K562 (cell line): ENCODE results near the gene GPRIN3. TPM values are rescaled to one million over a fixed set of nuclear protein-coding genes. Genes with fewer than 3 reads are reported as not detected.

Experiments
- ATAC-seq: fragments of 200-7000 bp; cut with Tn5 transposase; 3 replicates; pipeline ENCODE4 v1.9.1; 2020; ENCODE audit warnings: moderate library complexity
- BruUV-seq: library from RNA; stranded (reverse); fragments of 400-500 nt; replicated peaks from 2 replicates; lab custom pipeline; 2021; lab: Mats Ljungman, UMichigan
- CTCF ChIA-PET: fragments of 300-600 bp; formaldehyde crosslinking; extraction: SDS; loops from one replicate; lab custom pipeline; 2021; ENCODE audit warnings: low intra/inter-chr PET ratio; lab: Yijun Ruan, JAX
- POLR2A ChIA-PET: fragments of 300-600, 350-650 bp; sonication (Branson Sonifier 250); formaldehyde crosslinking; extraction: SDS; loops from one replicate; lab custom pipeline; 2021; ENCODE audit warnings: antibody characterized with exemption, inconsistent platforms; lab: Yijun Ruan, JAX
- DNase-seq, 4 experiments: peaks; one replicate each; pipeline versions ENCODE4 v3.0.0 to v3.0.0-alpha.2; 2011 to 2018; ENCODE audit warnings: low spot score in 3 of 4, mixed read lengths in 3 of 4; ENCODE audit errors: extremely low read depth in 1 of 4
- FAIRE-seq: peaks from 2 replicates; lab custom pipeline; 2011; peaks lifted over from hg19 to GRCh38; lab: Jason Lieb, UNC
- H2AFZ ChIP-seq: 2 replicates; pipeline ENCODE4 v1.6.0; 2011; ENCODE audit warnings: low read depth, low read length, control low read depth, inconsistent platforms
- H3K27ac ChIP-seq: fragments of 200-600 bp; 3 replicates; pipeline ENCODE4 v1.8.0; 2011; ENCODE audit warnings: low read depth, mild to moderate bottlenecking, control low read depth, inconsistent platforms, low read length, moderate library complexity, mixed read lengths; ENCODE audit errors: extremely low read depth
- H3K27me3 ChIP-seq, 2 experiments: fragments of 300-600 bp in 1 of 2; 2 replicates in 1 of 2; 3 replicates in 1 of 2; pipeline versions ENCODE4 v1.6.0 to v1.8.0; 2011; ENCODE audit warnings: inconsistent platforms in 2 of 2, low read length in 2 of 2, mild to moderate bottlenecking in 1 of 2, mixed read lengths in 1 of 2, moderate library complexity in 1 of 2; ENCODE audit not compliant: control insufficient read depth in 2 of 2, insufficient read depth in 2 of 2
- H3K36me3 ChIP-seq: fragments of 300-600 bp; 3 replicates; pipeline ENCODE4 v1.8.0; 2011; ENCODE audit warnings: mild to moderate bottlenecking, low read length, inconsistent platforms; ENCODE audit not compliant: control insufficient read depth, insufficient read depth
- H3K4me1 ChIP-seq, 2 experiments: fragments of 200-600 bp in 1 of 2; replicated peaks in 1 of 2; 2 replicates in 1 of 2; 3 replicates in 1 of 2; pipeline versions ENCODE4 v1.5.1 to v1.8.0; 2011; ENCODE audit warnings: inconsistent platforms in 2 of 2, low read length in 2 of 2, mild to moderate bottlenecking in 1 of 2, mixed read lengths in 1 of 2, moderate library complexity in 1 of 2; ENCODE audit not compliant: control insufficient read depth in 2 of 2, insufficient read depth in 2 of 2
- H3K4me2 ChIP-seq: 2 replicates; pipeline ENCODE4 v1.6.1; 2011; ENCODE audit warnings: low read length, control low read depth, inconsistent platforms, mixed read lengths; ENCODE audit not compliant: insufficient read depth
- H3K4me3 ChIP-seq: fragments of 200-600 bp; sonication (generic), shearing (Covaris generic); 2 replicates; pipeline ENCODE4 v1.5.1; 2016; ENCODE audit warnings: control low read depth, inconsistent platforms
- H3K79me2 ChIP-seq: fragments of 200-600 bp; 3 replicates; pipeline ENCODE4 v1.8.0; 2011; ENCODE audit warnings: low read length, inconsistent platforms; ENCODE audit not compliant: control insufficient read depth, insufficient read depth
- H3K9ac ChIP-seq, 2 experiments: 2 replicates each; pipeline versions ENCODE4 v1.6.0 to v1.6.1; 2011; ENCODE audit warnings: low read depth in 2 of 2, low read length in 2 of 2, control low read depth in 1 of 2, inconsistent platforms in 1 of 2, mild to moderate bottlenecking in 1 of 2, mixed read lengths in 1 of 2; ENCODE audit not compliant: insufficient read depth in 1 of 2
- H3K9me1 ChIP-seq: one replicate; pipeline ENCODE4 v1.6.0; 2011; ENCODE audit warnings: inconsistent platforms, mild to moderate bottlenecking, low read length, moderate library complexity; ENCODE audit not compliant: control insufficient read depth, insufficient read depth
- H3K9me3 ChIP-seq: replicated peaks from 2 replicates; pipeline ENCODE4 v1.5.1; 2011; ENCODE audit warnings: low read depth, low read length, inconsistent platforms; ENCODE audit not compliant: control insufficient read depth, insufficient read depth
- H4K20me1 ChIP-seq: replicated peaks from 2 replicates; pipeline ENCODE4 v1.6.1; 2011; ENCODE audit warnings: low read length, inconsistent platforms, mixed read lengths; ENCODE audit not compliant: control insufficient read depth, insufficient read depth
- ATF3 ChIP-seq, 2 experiments: fragments of 450-650 bp in 1 of 2; sonication (generic) in 1 of 2; formaldehyde crosslinking in 1 of 2; IDR thresholded peaks in 1 of 2; conservative IDR thresholded peaks in 1 of 2; 2 replicates each; pipeline versions ENCODE4 v1.6.1 to v1.8.1; 2016 to 2023; ENCODE audit warnings: mild to moderate bottlenecking in 2 of 2, moderate library complexity in 2 of 2, inconsistent platforms in 1 of 2, missing genetic modification reagents in 1 of 2
- ATF4 ChIP-seq: fragments of 450-650 bp; formaldehyde crosslinking; IDR thresholded peaks from 2 replicates; pipeline ENCODE4 v1.4.0; 2022; ENCODE audit warnings: mild to moderate bottlenecking, moderate library complexity
- C11orf30 ChIP-seq: fragments of 450-650 bp; IDR thresholded peaks from 2 replicates; pipeline ENCODE4 v1.6.1; 2016; ENCODE audit warnings: low read depth, mild to moderate bottlenecking
- HNRNPK ChIP-seq: fragments of 200-400 bp; formaldehyde crosslinking; IDR thresholded peaks from one replicate; pipeline ENCODE4 v1.6.1; 2018; ENCODE audit warnings: mild to moderate bottlenecking, low read depth, low read length; ENCODE audit not compliant: poor library complexity, severe bottlenecking
- MAFG ChIP-seq: fragments of 450-650 bp; conservative IDR thresholded peaks from 2 replicates; pipeline ENCODE4 v1.6.1; 2016; ENCODE audit warnings: missing genetic modification characterization, missing compliant biosample characterization
- MED1 ChIP-seq: sonication (generic); formaldehyde crosslinking; IDR thresholded peaks from 2 replicates; pipeline ENCODE4 v1.8.1; 2023; ENCODE audit warnings: missing genetic modification reagents, borderline replicate concordance
- PHF20 ChIP-seq: fragments of 450-650 bp; IDR thresholded peaks from 2 replicates; pipeline ENCODE4 v1.6.1; 2018; ENCODE audit not compliant: partially characterized antibody
- RHOXF2B ChIP-seq: fragments of 250-450 bp; sonication (Bioruptor Pico); conservative IDR thresholded peaks from 2 replicates; pipeline ENCODE4 v1.5.1; 2021
- SMAD4 ChIP-seq: fragments of 250-450 bp; sonication (Bioruptor Pico); conservative IDR thresholded peaks from 2 replicates; pipeline ENCODE4 v1.8.0; 2021; ENCODE audit warnings: inconsistent platforms, mild to moderate bottlenecking, moderate library complexity
- TAL1 ChIP-seq: fragments of 450-650 bp; IDR thresholded peaks from 2 replicates; pipeline ENCODE4 v1.6.1; 2016; ENCODE audit warnings: mild to moderate bottlenecking
- ZNF184 ChIP-seq: sonication (generic); formaldehyde crosslinking; IDR thresholded peaks from 2 replicates; pipeline ENCODE4 v1.5.0; 2020; ENCODE audit warnings: missing genetic modification reagents
- ZNF589 ChIP-seq: fragments of 200-800 bp; sonication (Bioruptor generic); IDR thresholded peaks from 2 replicates; pipeline ENCODE4 v1.6.1; 2016; ENCODE audit warnings: low read depth, missing genetic modification characterization, missing compliant biosample characterization
- WGBS: fragments of 100-300 bp; shearing (Covaris generic); methylation state at CpG from one replicate; pipeline ENCODE4 v1.1.6; 2016; ENCODE audit warnings: low coverage, mixed read lengths; ENCODE audit not compliant: insufficient coverage; ENCODE audit errors: missing lambda C conversion rate; 5-methylcytosine and 5-hydroxymethylcytosine counted together
- in situ Hi-C: fragments of 300-500 bp; cut with MboI; formaldehyde crosslinking; loops from 4 replicates; pipeline ENCODE4 v1.15.0; 2018; ENCODE audit warnings: inconsistent platforms, mixed read lengths
- intact Hi-C: fragments of 100-400 bp; cut with micrococcal nuclease; formaldehyde crosslinking; loops from 2 replicates; pipeline ENCODE4 v1.14.2; 2022
- polyA plus RNA-seq, 8 experiments: library from polyadenylated mRNA; depleted of rRNA in 4 of 8; stranded (reverse) in 5 of 8; unstranded in 3 of 8; fragments of >200 nt; fragmentation: Nextera tagmentation in 2 of 8; fragmentation: Illumina TruSeq in 1 of 8; extraction: Ambion mirVana in 2 of 8; extraction: Trizol in 1 of 8; gene quantifications; 2 replicates each; pipeline versions ENCODE4 v1.2.1 to v1.2.3, GENCODE V29; 2011 to 2014; ENCODE audit warnings: inconsistent platforms in 1 of 8, missing spikeins in 1 of 8
- total RNA-seq, 7 experiments: library from RNA; depleted of rRNA in 6 of 7; stranded (reverse); fragments of >200 nt in 6 of 7; fragmentation: Illumina TruSeq in 2 of 7; extraction: Trizol in 2 of 7; gene quantifications; 2 replicates each; pipeline versions ENCODE4 v1.2.1 to v1.2.3, GENCODE V29; 2011 to 2021; ENCODE audit warnings: low replicate concordance in 1 of 7
- TF ChIP-seq, protein P1 (sequence below): fragments of 200-400 bp; formaldehyde crosslinking; IDR thresholded peaks from 2 replicates; pipeline ENCODE4 v1.6.1; 2017; ENCODE audit warnings: mild to moderate bottlenecking, low read depth, low read length, moderate library complexity
- TF ChIP-seq, protein P2 (sequence below): fragments of 450-650 bp; conservative IDR thresholded peaks from 2 replicates; pipeline ENCODE4 v1.6.1; 2016; ENCODE audit warnings: missing genetic modification characterization, low read depth, mild to moderate bottlenecking, control low read depth, missing compliant biosample characterization
- TF ChIP-seq, protein P3 (sequence below): sonication (generic); formaldehyde crosslinking; IDR thresholded peaks from 2 replicates; pipeline ENCODE4 v1.8.1; 2022; ENCODE audit warnings: missing genetic modification reagents

The GPRIN3 gene
- total and polyA plus RNA-seq, 9 of the 15 experiments (the other 6 are each of a cell fraction or from before 2014, with no cell fraction given) = 0.02 TPM; not detected in 8

- Histone ChIP-seq H3K9ac (no peak overlapping the region), H3K9me3 (no peaks in the 10 kb centered on the region), H3K79me2 (no peaks in the 10 kb centered on the region), H2AFZ (peak overlapping the region; percentile 16; the same call in 1 of the 2 replicates), H3K9me1 (no peaks in the 10 kb centered on the region), H3K4me2 (no peak overlapping the region), H3K36me3 (no peaks in the 10 kb centered on the region), H3K4me3 (no peak overlapping the region), H3K27ac (peak overlapping the region; percentile 47; the same call in 1 of the 3 replicates), H3K27me3 (no peaks in the 10 kb centered on the region), H3K4me1 (0 out of 5 replicates have a peak, but pooled peaks cover 0 to 2% of the 10 kb centered on the region in 2 experiments), H4K20me1 (no peaks in the 10 kb centered on the region)
- 0% methylated on average over 2 of the region's 3 CpGs for WGBS
- CTCF ChIA-PET = no interaction called here
- no TSS peak for BruUV-seq
- intact Hi-C loops (no loop called here), in situ Hi-C loops (no loop called here)
- POLR2A ChIA-PET = interaction anchor here (0.5 to 1.5 kb wide), 4 partner anchors 9 to 167 kb away, joined by 3 to 4 read pairs (median 3); no protein-coding TSS in a partner anchor
- FAIRE-seq = no peak
- peak; percentile 87 for ATAC-seq
- peak in 2 of 4 experiments; percentile 19 to 48 for DNase-seq
- TF ChIP-seq, protein P1, sequence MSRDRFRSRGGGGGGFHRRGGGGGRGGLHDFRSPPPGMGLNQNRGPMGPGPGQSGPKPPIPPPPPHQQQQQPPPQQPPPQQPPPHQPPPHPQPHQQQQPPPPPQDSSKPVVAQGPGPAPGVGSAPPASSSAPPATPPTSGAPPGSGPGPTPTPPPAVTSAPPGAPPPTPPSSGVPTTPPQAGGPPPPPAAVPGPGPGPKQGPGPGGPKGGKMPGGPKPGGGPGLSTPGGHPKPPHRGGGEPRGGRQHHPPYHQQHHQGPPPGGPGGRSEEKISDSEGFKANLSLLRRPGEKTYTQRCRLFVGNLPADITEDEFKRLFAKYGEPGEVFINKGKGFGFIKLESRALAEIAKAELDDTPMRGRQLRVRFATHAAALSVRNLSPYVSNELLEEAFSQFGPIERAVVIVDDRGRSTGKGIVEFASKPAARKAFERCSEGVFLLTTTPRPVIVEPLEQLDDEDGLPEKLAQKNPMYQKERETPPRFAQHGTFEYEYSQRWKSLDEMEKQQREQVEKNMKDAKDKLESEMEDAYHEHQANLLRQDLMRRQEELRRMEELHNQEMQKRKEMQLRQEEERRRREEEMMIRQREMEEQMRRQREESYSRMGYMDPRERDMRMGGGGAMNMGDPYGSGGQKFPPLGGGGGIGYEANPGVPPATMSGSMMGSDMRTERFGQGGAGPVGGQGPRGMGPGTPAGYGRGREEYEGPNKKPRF = no peak
- peak; percentile 65; the same call in 1 of the 2 replicates for TF ChIP-seq ZNF589 (CRISPR knock-in tag)
- TF ChIP-seq MAFG (tag) = peak; percentile 21; the same call in 1 of the 2 replicates
- no peak for TF ChIP-seq ZNF184 (CRISPR knock-in tag)
- peak; percentile 40; the same call in 1 of the 2 replicates for TF ChIP-seq SMAD4 (CRISPR knock-in tag)
- peak; percentile 28; the same call in 1 of the 2 replicates for TF ChIP-seq C11orf30
- TF ChIP-seq ATF3 (IDR thresholded peaks at IDR 0.05) = no peak
- TF ChIP-seq ATF3 (CRISPR knock-in tag; conservative IDR thresholded peaks at IDR 0.05) = no peak
- TF ChIP-seq TAL1 = no peak
- TF ChIP-seq PHF20 = no peak
- no peak for TF ChIP-seq HNRNPK
- TF ChIP-seq, protein P2, sequence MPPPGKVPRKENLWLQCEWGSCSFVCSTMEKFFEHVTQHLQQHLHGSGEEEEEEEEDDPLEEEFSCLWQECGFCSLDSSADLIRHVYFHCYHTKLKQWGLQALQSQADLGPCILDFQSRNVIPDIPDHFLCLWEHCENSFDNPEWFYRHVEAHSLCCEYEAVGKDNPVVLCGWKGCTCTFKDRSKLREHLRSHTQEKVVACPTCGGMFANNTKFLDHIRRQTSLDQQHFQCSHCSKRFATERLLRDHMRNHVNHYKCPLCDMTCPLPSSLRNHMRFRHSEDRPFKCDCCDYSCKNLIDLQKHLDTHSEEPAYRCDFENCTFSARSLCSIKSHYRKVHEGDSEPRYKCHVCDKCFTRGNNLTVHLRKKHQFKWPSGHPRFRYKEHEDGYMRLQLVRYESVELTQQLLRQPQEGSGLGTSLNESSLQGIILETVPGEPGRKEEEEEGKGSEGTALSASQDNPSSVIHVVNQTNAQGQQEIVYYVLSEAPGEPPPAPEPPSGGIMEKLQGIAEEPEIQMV = no peak
- TF ChIP-seq, protein P3, sequence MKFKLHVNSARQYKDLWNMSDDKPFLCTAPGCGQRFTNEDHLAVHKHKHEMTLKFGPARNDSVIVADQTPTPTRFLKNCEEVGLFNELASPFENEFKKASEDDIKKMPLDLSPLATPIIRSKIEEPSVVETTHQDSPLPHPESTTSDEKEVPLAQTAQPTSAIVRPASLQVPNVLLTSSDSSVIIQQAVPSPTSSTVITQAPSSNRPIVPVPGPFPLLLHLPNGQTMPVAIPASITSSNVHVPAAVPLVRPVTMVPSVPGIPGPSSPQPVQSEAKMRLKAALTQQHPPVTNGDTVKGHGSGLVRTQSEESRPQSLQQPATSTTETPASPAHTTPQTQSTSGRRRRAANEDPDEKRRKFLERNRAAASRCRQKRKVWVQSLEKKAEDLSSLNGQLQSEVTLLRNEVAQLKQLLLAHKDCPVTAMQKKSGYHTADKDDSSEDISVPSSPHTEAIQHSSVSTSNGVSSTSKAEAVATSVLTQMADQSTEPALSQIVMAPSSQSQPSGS (CRISPR knock-in tag) = no peak
- no peak for TF ChIP-seq MED1 (CRISPR knock-in tag)
- peak; percentile 32; the same call in 1 of the 2 replicates for TF ChIP-seq ATF4 (CRISPR knock-in tag)
- no peak for TF ChIP-seq RHOXF2B (CRISPR knock-in tag)
Observed at GRCh38 chr4:89284828-89285227, 22.8 kb downstream of the GPRIN3 start.
